HepG2 (cell line): ENCODE results near the gene TMEM145. TPM values are rescaled to one million over a fixed set of nuclear protein-coding genes. Genes with fewer than 3 reads are reported as not detected.
A peak's percentile ranks its signal among the peaks of the same experiment; 100 is the strongest.

Experiments used
- ATAC-seq: fragments of 200-7000 bp; cut with Tn5 transposase; 3 replicates; pipeline ENCODE4 v1.9.1; 2020; ENCODE audit warnings: mild to moderate bottlenecking, moderate library complexity
- BruUV-seq: library from RNA; stranded (reverse); fragments of 400-500 nt; replicated peaks from 2 replicates; lab custom pipeline; 2021; lab: Mats Ljungman, UMichigan
- CTCF ChIA-PET: fragments of 300-600 bp; formaldehyde crosslinking; extraction: SDS; loops from one replicate; lab custom pipeline; 2021; ENCODE audit warnings: low total read pairs, inconsistent platforms, low intra/inter-chr PET ratio; lab: Yijun Ruan, JAX
- POLR2A ChIA-PET: fragments of 350-600 bp; sonication (Branson Sonifier 250); formaldehyde crosslinking; loops from one replicate; lab custom pipeline; 2020; ENCODE audit warnings: antibody characterized with exemption, inconsistent platforms; lab: Yijun Ruan, JAX
- DNase-seq: peaks from one replicate; pipeline ENCODE4 v3.0.0-alpha.2; 2015; ENCODE audit warnings: low spot score
- FAIRE-seq: peaks from 3 replicates; lab custom pipeline; 2011; peaks lifted over from hg19 to GRCh38; lab: Jason Lieb, UNC
- H2AFZ ChIP-seq: one replicate; pipeline ENCODE4 v1.6.1; 2011; ENCODE audit warnings: low read length, inconsistent platforms
- H3K27ac ChIP-seq: fragments of 300-600 bp; 3 replicates; pipeline ENCODE4 v1.8.0; 2011; ENCODE audit warnings: mixed run types, mild to moderate bottlenecking, mixed read lengths, low read length, inconsistent platforms; ENCODE audit not compliant: insufficient read depth; ENCODE audit errors: extremely low read length
- H3K27me3 ChIP-seq, 2 experiments: fragments of 200-600 bp in 1 of 2; 2 replicates in 1 of 2; 3 replicates in 1 of 2; pipeline versions ENCODE4 v1.6.0 to v1.8.0; 2011; ENCODE audit warnings: low read length in 2 of 2, mild to moderate bottlenecking in 2 of 2, moderate library complexity in 2 of 2, inconsistent platforms in 1 of 2; ENCODE audit not compliant: insufficient read depth in 2 of 2, control insufficient read depth in 1 of 2
- H3K36me3 ChIP-seq, 2 experiments: fragments of 200-600 bp in 1 of 2; replicated peaks in 1 of 2; 2 replicates in 1 of 2; 3 replicates in 1 of 2; pipeline versions ENCODE4 v1.5.1 to v1.8.0; 2011; ENCODE audit warnings: low read length in 2 of 2, inconsistent platforms in 1 of 2; ENCODE audit not compliant: insufficient read depth in 2 of 2, control insufficient read depth in 1 of 2
- H3K4me1 ChIP-seq: 2 replicates; pipeline ENCODE4 v1.5.1; 2012; ENCODE audit warnings: low read length, inconsistent platforms; ENCODE audit not compliant: insufficient read depth
- H3K4me2 ChIP-seq: 2 replicates; pipeline ENCODE4 v1.6.0; 2011; ENCODE audit warnings: low read depth, low read length, inconsistent platforms
- H3K4me3 ChIP-seq, 3 experiments: fragments of 200-600 bp in 1 of 3; sonication (generic), shearing (Covaris generic) in 1 of 3; replicated peaks in 1 of 3; 2 replicates each; pipeline ENCODE4 v1.5.1; 2011 to 2016; ENCODE audit warnings: low read length in 3 of 3, inconsistent platforms in 2 of 3, low read depth in 2 of 3, mild to moderate bottlenecking in 2 of 3, control low read depth in 1 of 3, mixed read lengths in 1 of 3; ENCODE audit not compliant: insufficient read depth in 1 of 3
- H3K79me2 ChIP-seq: one replicate; pipeline ENCODE4 v1.6.1; 2011; ENCODE audit warnings: low read length, inconsistent platforms; ENCODE audit not compliant: insufficient read depth
- H3K9ac ChIP-seq: 2 replicates; pipeline ENCODE4 v1.6.0; 2011; ENCODE audit warnings: mild to moderate bottlenecking, low read depth, low read length, inconsistent platforms; ENCODE audit not compliant: insufficient read depth
- H3K9me3 ChIP-seq: 2 replicates; pipeline ENCODE4 v1.5.1; 2012; ENCODE audit warnings: mild to moderate bottlenecking, low read length
- H4K20me1 ChIP-seq: 2 replicates; pipeline ENCODE4 v1.6.0; 2011; ENCODE audit warnings: inconsistent platforms, mild to moderate bottlenecking, low read length, moderate library complexity; ENCODE audit not compliant: insufficient read depth
- CTCF ChIP-seq: sonication (generic); formaldehyde crosslinking; IDR thresholded peaks from 2 replicates; pipeline ENCODE4 v1.5.0; 2020; ENCODE audit warnings: mild to moderate bottlenecking, missing genetic modification reagents, moderate library complexity
- E2F1 ChIP-seq: sonication (generic); formaldehyde crosslinking; IDR thresholded peaks from 2 replicates; pipeline ENCODE4 v1.5.0; 2020; ENCODE audit warnings: missing genetic modification reagents
- HNRNPL ChIP-seq: fragments of 200-400 bp; formaldehyde crosslinking; IDR thresholded peaks from 2 replicates; pipeline ENCODE4 v1.6.1; 2017; ENCODE audit warnings: mild to moderate bottlenecking, low read depth, low read length
- IRX3 ChIP-seq: sonication (generic); formaldehyde crosslinking; IDR thresholded peaks from 2 replicates; pipeline ENCODE4 v1.8.1; 2023; ENCODE audit warnings: mild to moderate bottlenecking, low read depth, missing genetic modification reagents, borderline replicate concordance
- NCOR1 ChIP-seq: fragments of 200-600 bp; sonication (generic); IDR thresholded peaks from 2 replicates; pipeline ENCODE4 v1.7.0; 2017; ENCODE audit warnings: antibody characterized with exemption, low read length, borderline replicate concordance
- TCF7 ChIP-seq: sonication (generic); IDR thresholded peaks from 2 replicates; pipeline ENCODE4 v1.6.1; 2016; ENCODE audit warnings: antibody characterized with exemption, low read depth
- THAP11 ChIP-seq: IDR thresholded peaks from 2 replicates; pipeline ENCODE4 v1.6.1; 2016; ENCODE audit warnings: missing biosample characterization, missing genetic modification reagents
- ZBTB25 ChIP-seq: IDR thresholded peaks from 2 replicates; pipeline ENCODE4 v1.6.1; 2018; ENCODE audit warnings: missing genetic modification reagents
- ZBTB34 ChIP-seq: sonication (generic); formaldehyde crosslinking; IDR thresholded peaks from 2 replicates; pipeline ENCODE4 v1.8.0; 2022; ENCODE audit warnings: mild to moderate bottlenecking, missing genetic modification reagents
- ZFP62 ChIP-seq: sonication (generic); formaldehyde crosslinking; IDR thresholded peaks from 2 replicates; pipeline ENCODE4 v1.4.0; 2020; ENCODE audit warnings: missing genetic modification reagents
- ZNF143 ChIP-seq: sonication (generic); formaldehyde crosslinking; IDR thresholded peaks from 2 replicates; pipeline ENCODE4 v1.4.0; 2020; ENCODE audit warnings: missing genetic modification reagents
- ZNF235 ChIP-seq: sonication (generic); formaldehyde crosslinking; IDR thresholded peaks from 2 replicates; pipeline ENCODE4 v1.8.1; 2023; ENCODE audit warnings: mild to moderate bottlenecking, missing genetic modification reagents, borderline replicate concordance
- ZNF33A ChIP-seq: sonication (generic); formaldehyde crosslinking; IDR thresholded peaks from 2 replicates; pipeline ENCODE4 v1.5.1; 2020; ENCODE audit warnings: missing genetic modification reagents, mild to moderate bottlenecking, moderate library complexity, borderline replicate concordance
- ZNF430 ChIP-seq: sonication (generic); formaldehyde crosslinking; IDR thresholded peaks from 2 replicates; pipeline ENCODE4 v1.9.0; 2021; ENCODE audit warnings: mild to moderate bottlenecking, missing genetic modification reagents
- ZNF512B ChIP-seq: sonication (generic); formaldehyde crosslinking; IDR thresholded peaks from 2 replicates; pipeline ENCODE4 v1.5.1; 2020; ENCODE audit warnings: missing genetic modification reagents, mild to moderate bottlenecking, borderline replicate concordance
- ZNF567 ChIP-seq: sonication (generic); formaldehyde crosslinking; IDR thresholded peaks from 2 replicates; pipeline ENCODE4 v1.8.1; 2023; ENCODE audit warnings: mild to moderate bottlenecking, missing genetic modification reagents, borderline replicate concordance
- ZNF605 ChIP-seq: sonication (generic); formaldehyde crosslinking; IDR thresholded peaks from 2 replicates; pipeline ENCODE4 v1.8.0; 2022; ENCODE audit warnings: mild to moderate bottlenecking, missing genetic modification reagents
- WGBS: methylation state at CpG from one replicate; pipeline ENCODE4 v1.1.6; 2017; ENCODE audit warnings: low lambda C conversion rate; 5-methylcytosine and 5-hydroxymethylcytosine counted together
- in situ Hi-C: cut with HindIII; loops from 2 replicates; pipeline ENCODE4 v1.10.0; 2017; ENCODE audit warnings: low pct_unique_long_range_greater_than_20kb; ENCODE audit not compliant: extremely low pct_ligation_motif_present
- intact Hi-C: fragments of 100-400 bp; cut with micrococcal nuclease; formaldehyde crosslinking; loops from one replicate; pipeline ENCODE4 v1.10.0; 2022; ENCODE audit not compliant: unreplicated experiment
- polyA plus RNA-seq, 8 experiments: library from polyadenylated mRNA; depleted of rRNA in 3 of 8; stranded (reverse) in 7 of 8; unstranded in 1 of 8; fragments of >200 nt; fragmentation: Illumina TruSeq in 4 of 8; extraction: Trizol in 4 of 8; gene quantifications; 2 replicates each; pipeline versions ENCODE4 v1.2.1 to v1.2.3, GENCODE V29; 2011 to 2016; ENCODE audit warnings: low read depth in 4 of 8, missing spikeins in 1 of 8, mixed read lengths in 1 of 8; ENCODE audit not compliant: insufficient read depth in 1 of 8
- total RNA-seq, 5 experiments: library from RNA; depleted of rRNA; stranded (reverse); fragments of >200 nt; fragmentation: Illumina TruSeq; extraction: Trizol; gene quantifications; 2 replicates each; pipeline ENCODE4 v1.2.3, GENCODE V29; 2016; ENCODE audit warnings: low read depth in 1 of 5

TMEM145 gene
- total and polyA plus RNA-seq, 2 of the 13 experiments (the other 11 are each of a cell fraction or from before 2014, with no cell fraction given), result 0.07 to 5.1 TPM

- H3K9ac ChIP-seq, result peak overlapping the region; percentile 37; the same call in 1 of the 2 replicates
- FAIRE-seq, result peak; percentile 63
- DNase-seq, result no peak
- WGBS, result 12% methylated on average over 6 of the region's 13 CpGs
- H4K20me1 ChIP-seq, result no peaks in the 10 kb centered on the region
- H2AFZ ChIP-seq, result peak overlapping the region; percentile 90
- H3K4me1 ChIP-seq, result peaks cover 37% of the 10 kb centered on the region
- in situ Hi-C loops (no loop called here), intact Hi-C loops (loop anchor here (1.0 kb wide), 1 partner anchor 8 kb away; the partner anchor contains the start of gene MEGF8)
- peak overlapping the region; percentile 99 for H3K4me2 ChIP-seq
- POLR2A ChIA-PET, result interaction anchor here (1.1 kb wide), 1 partner anchor 75 kb away, joined by 3 read pairs; no protein-coding TSS in a partner anchor
- peak overlapping the region; percentile 46 to 70 (median 54) for H3K4me3 ChIP-seq
- no TSS peak for BruUV-seq
- H3K79me2 ChIP-seq, result no peaks in the 10 kb centered on the region
- H3K36me3 ChIP-seq, result no peaks in the 10 kb centered on the region
- peak; percentile 72 for ATAC-seq
- peaks cover 0 to 21% of the 10 kb centered on the region in 2 experiments; a peak in 3 of 5 replicates for H3K27me3 ChIP-seq
- H3K9me3 ChIP-seq, result no peaks in the 10 kb centered on the region
- CTCF ChIA-PET, result no interaction called here
- no peak overlapping the region for H3K27ac ChIP-seq
- TF ChIP-seq THAP11 (CRISPR knock-in tag), result no peak
- TF ChIP-seq ZBTB25 (CRISPR knock-in tag), result no peak
- TF ChIP-seq ZFP62 (CRISPR knock-in tag), result no peak
- no peak for TF ChIP-seq E2F1 (CRISPR knock-in tag)
- TF ChIP-seq HNRNPL, result no peak
- peak; percentile 71 for TF ChIP-seq ZNF605 (CRISPR knock-in tag)
- TF ChIP-seq ZNF235 (CRISPR knock-in tag), result no peak
- TF ChIP-seq TCF7, result no peak
- TF ChIP-seq ZBTB34 (CRISPR knock-in tag), result no peak
- TF ChIP-seq NCOR1, result no peak
- no peak for TF ChIP-seq ZNF430 (CRISPR knock-in tag)
- TF ChIP-seq ZNF33A (CRISPR knock-in tag), result no peak
- TF ChIP-seq ZNF567 (CRISPR knock-in tag), result no peak
- TF ChIP-seq CTCF (CRISPR knock-in tag), result peak; percentile 62
- no peak for TF ChIP-seq ZNF512B (CRISPR knock-in tag)
- no peak for TF ChIP-seq ZNF143 (CRISPR knock-in tag)
- no peak for TF ChIP-seq IRX3 (CRISPR knock-in tag)
Observed at GRCh38 chr19:42317535-42317934, 4.4 kb downstream of the TMEM145 start.
